ENCODE measurements around the gene BDKRB2.

BDKRB2 gene

DNA sequence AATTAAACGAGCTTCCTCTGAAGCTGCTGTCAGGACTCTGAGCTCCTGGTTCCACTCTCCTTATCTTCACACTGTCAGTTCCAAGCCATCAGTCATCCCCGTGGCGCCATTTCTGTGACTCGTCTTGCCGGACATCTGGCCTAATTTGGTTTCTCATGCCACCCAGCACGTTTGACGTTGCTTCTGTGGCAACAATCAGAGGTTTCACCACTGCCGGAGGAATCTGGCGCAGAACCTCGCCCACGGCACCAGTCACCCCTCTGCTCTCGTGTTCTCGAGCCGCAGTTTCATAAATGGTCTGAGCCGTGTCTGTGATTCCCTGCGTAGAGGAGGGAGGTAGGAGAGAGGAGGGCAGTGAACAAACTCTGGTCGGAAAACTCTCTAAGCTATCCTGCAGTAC lies 81.0 kb downstream of the BDKRB2 start:
- H3K36me3 ChIP-seq (ENCODE audit: insufficient read depth, low read length), result peaks cover 29% of the 10 kb centered on the region
- H3K4me3 ChIP-seq (ENCODE audit: low read length), result no peak overlapping the region
- no peaks in the 10 kb centered on the region for H3K9me3 ChIP-seq (ENCODE audit: low read length)

GRCh38 chr14:96286251-96286650 lies 81.6 kb downstream of the BDKRB2 start:
- H3K4me3 ChIP-seq (ENCODE audit: low read length), result no peak overlapping the region
- peaks cover 18% of the 10 kb centered on the region for H3K4me1 ChIP-seq (ENCODE audit: insufficient read depth, low read length)
- H3K27me3 ChIP-seq (ENCODE audit: insufficient read depth, low read length), result no peaks in the 10 kb centered on the region
- H3K9me3 ChIP-seq (ENCODE audit: low read length), result no peaks in the 10 kb centered on the region
- H3K36me3 ChIP-seq (ENCODE audit: insufficient read depth, low read length), result peaks cover 29% of the 10 kb centered on the region
- no peak overlapping the region for H2AFZ ChIP-seq (ENCODE audit: low read depth, low read length)

More for the DNA sequence above, 81.0 kb downstream of the BDKRB2 start:
- Histone ChIP-seq H3K27me3 (ENCODE audit: insufficient read depth, low read length) (no peaks in the 10 kb centered on the region), H3K4me1 (ENCODE audit: insufficient read depth, low read length) (peaks cover 18% of the 10 kb centered on the region), H2AFZ (ENCODE audit: low read depth, low read length) (no peak overlapping the region)

GRCh38 chr14:96287856-96288255 lies 83.2 kb downstream of the BDKRB2 start:
- H3K36me3 ChIP-seq (ENCODE audit: insufficient read depth, low read length), result peaks cover 32% of the 10 kb centered on the region
- H3K4me3 ChIP-seq (ENCODE audit: low read length), result no peak overlapping the region
- no peak overlapping the region for H2AFZ ChIP-seq (ENCODE audit: low read depth, low read length)
- no peaks in the 10 kb centered on the region for H3K9me3 ChIP-seq (ENCODE audit: low read length)
- peaks cover 6% of the 10 kb centered on the region for H3K4me1 ChIP-seq (ENCODE audit: insufficient read depth, low read length)
- no peaks in the 10 kb centered on the region for H3K27me3 ChIP-seq (ENCODE audit: insufficient read depth, low read length)

All from neuron (in vitro differentiated cells).